OCI-M2 (cell line): ENCODE results near the gene APOM.
A peak's percentile ranks its signal among the peaks of the same experiment; 100 is the strongest.

Experiments used
- DNase-seq: peaks from one replicate; lab custom pipeline; 2025; ENCODE audit not compliant: unreplicated experiment; lab: John Stamatoyannopoulos, UW

APOM gene

GRCh38 chr6:31677955-31678354 is 22.3 kb downstream of the APOM start:
- no peak for DNase-seq

GRCh38 chr6:31680226-31681134 is 24.8 kb downstream of the APOM start, which contains the start of gene LY6G5C:
Gene LY6G5C, minus strand, starts transcription at chr6:31681067. Its CDS starts 694 bp downstream, at chr6:31680373.
- no peak for DNase-seq

GRCh38 chr6:31681135-31681671 is 25.5 kb downstream of the APOM start:
- no peak for DNase-seq

- no peak for DNase-seq
Observed at GRCh38 chr6:31683591-31683990, 27.9 kb downstream of the APOM start.

DNA sequence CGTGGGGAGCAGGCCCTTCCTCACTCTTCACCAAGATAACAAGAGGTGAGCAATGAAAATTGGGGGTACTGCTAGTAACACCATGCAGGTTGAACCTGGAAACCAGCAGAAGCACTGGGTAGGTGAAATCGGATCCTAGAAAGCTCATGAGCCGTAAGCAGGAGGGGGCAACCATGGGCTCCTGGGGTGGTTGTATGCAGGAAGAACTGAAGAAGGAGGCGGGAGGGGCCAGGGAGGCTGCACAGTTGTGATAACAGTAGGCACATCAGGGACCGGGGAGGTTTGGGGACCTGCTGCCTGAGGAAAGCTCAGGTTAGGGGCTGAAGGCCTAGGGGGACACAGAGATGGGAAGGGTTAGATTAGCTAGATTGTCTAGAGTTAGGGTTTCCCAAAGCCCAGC is 30.8 kb downstream of the APOM start:
- DNase-seq = no peak

- DNase-seq = no peak
Observed at GRCh38 chr6:31687321-31687720, 31.6 kb downstream of the APOM start.

DNA sequence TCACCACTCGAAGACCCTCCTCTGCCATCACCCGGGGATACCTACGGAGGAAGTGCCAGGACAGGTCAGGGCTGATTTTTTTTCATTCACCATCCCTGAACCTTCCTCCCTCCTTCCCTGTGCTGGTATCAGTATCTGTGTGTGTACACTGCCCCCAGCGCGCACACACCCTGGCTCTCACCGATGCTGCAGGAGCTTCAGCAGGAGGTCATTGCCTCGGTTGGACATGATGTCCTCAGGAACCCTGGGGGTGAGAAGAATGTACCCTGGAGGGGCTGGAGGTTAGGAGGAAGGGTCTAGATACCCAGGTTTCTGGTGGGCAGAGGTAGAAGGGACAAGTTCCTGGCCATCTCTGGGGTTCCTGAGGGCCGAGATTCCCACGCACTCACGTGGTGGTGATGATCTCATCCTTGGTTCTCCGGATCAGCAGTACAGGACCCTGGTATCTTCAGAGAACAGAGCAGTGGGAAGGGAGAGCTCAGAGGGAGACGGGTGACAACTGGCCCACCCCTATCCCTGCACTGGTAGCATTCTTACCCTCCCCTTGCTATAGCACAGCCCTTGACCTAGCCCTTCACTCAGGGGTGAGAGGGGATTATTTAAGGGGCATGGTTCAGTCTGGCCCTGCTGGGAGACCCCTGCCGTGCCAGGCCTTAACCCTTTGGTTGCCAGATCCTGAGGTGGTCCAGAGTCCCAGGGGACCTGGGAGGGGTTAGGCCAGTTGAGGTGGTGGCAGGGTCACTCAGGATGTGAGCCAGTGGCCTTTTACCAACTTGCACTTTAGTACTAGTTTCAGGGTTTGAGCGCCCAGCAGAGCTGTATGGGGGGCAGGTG is 32.4 kb downstream of the APOM start:
- DNase-seq = no peak

GRCh38 chr6:31689249-31690110 is 33.8 kb downstream of the APOM start:
- DNase-seq = no peak

GRCh38 chr6:31690231-31691077 is 34.8 kb downstream of the APOM start:
- DNase-seq = peak; percentile 70

GRCh38 chr6:31691078-31691463 is 35.4 kb downstream of the APOM start:
- DNase-seq = no peak

DNA sequence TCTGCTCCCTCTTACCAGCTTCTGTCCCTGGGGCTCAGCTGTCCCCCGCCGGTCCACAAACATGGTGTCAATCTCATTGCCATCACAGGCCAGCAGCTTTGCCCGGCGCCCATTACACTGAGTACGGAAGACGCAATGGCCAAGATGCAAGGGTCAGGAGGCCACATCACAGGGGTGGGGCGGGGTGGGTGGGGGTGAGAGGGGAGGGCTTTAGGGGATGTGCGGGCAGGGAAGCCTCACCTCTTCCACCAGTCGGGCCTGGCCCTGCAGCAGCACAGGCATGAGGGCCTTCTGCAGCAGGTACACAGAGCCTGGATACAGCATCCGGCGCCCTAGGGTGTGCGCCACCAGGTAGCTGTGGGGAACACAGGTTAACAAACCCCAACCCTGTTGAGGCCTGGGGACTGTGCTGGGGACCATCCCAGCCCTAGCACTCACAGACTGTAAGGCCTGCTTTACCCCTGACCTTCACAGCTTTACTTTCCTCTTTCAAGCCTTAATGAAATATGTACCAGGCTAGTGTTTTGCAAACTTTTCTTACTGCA is 35.9 kb downstream of the APOM start:
- no peak for DNase-seq

GRCh38 chr6:31692353-31692752 is 36.7 kb downstream of the APOM start:
- no peak for DNase-seq

DNA sequence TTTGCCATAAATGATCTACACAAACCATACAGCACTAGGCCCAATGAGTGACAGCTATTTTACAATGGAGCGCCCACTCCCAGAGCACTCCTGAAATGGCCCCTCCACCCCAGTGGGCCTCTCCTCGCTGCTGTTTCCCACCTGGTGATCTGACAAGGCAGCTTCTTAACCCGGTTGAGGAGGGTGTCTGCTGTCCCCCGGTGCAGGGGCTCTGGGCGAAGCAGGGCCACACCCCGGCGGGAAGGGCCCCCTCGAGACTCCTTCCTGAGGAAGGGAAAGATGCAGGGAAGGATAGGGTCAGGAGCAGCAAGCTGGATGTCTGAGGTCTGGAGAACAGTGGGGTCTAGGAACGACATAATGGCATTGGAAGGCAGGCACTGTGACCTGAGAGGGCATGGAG is 37.2 kb downstream of the APOM start:
- DNase-seq = no peak

GRCh38 chr6:31693535-31693934 is 37.8 kb downstream of the APOM start:
- no peak for DNase-seq

DNA sequence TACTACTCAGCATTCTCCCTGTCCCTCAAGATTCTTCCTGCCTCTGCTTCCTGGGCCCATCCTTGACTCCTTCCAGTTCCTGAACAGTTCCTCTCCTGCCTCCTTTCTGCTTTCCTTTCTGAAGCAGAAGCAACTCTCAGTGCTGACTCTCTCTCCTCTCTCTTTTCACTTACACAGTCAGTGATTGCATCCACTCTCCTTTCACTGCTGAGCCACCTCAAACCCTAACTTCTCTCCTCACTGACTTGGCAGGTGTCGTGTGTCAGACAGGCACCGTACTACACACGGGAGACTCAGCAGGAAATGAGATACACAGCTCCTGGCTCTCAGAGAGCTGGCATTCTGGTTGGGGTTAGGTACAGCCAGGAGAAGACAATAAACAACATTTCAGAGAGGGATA is 41.9 kb downstream of the APOM start:
- DNase-seq = no peak

DNA sequence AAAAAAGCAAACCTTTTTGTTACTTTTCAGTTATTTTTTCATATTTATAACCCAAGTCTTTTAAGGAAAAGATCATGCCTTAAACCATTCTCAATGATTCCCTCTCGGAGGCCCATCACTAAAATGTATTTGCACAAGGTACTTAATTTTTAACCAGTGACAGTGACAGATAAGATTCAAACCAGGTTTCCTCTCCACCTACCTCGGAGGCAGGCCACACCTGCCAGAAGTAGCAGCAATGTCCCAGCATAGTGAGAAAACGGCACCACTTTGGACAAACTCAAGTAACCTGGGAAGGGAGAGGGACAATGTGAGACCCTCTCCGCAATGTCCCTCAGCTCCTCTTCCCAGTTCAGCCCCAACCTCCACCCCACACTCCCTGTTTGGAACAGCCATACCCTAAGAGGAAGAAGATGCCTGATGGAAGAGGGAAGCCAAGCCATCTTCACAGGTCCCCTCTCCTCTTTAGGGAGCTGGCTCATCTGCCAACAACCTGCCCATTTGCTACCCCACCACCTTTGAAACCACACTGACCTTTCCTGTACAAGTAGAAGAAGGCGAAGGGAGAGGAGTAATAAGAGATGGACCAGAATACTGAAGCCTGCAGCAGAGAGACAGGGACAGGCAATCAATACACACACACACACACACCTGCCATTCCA is 45.2 kb downstream of the APOM start:
- no peak for DNase-seq

- DNase-seq = no peak
Observed at GRCh38 chr6:31701666-31702404, 46.1 kb downstream of the APOM start.

GRCh38 chr6:31702405-31702818 is 46.7 kb downstream of the APOM start:
- DNase-seq = no peak
